K562 (cell line): Measurements from ENCODE around the gene SLAMF6. TPM values are rescaled to one million over a fixed set of nuclear protein-coding genes. Genes with fewer than 3 reads are reported as not detected.

Experiments used
- DPF2 ChIP-seq: fragments of 450-650 bp; IDR thresholded peaks from 2 replicates; pipeline ENCODE4 v1.6.1; 2016
- ETS2 ChIP-seq: IDR thresholded peaks from 2 replicates; pipeline ENCODE4 v1.6.1; 2016; ENCODE audit warnings: borderline replicate concordance, missing genetic modification characterization, mild to moderate bottlenecking, moderate library complexity, missing compliant biosample characterization; ENCODE audit not compliant: poor library complexity, severe bottlenecking
- IRF2 ChIP-seq: sonication (generic); formaldehyde crosslinking; IDR thresholded peaks from 2 replicates; pipeline ENCODE4 v1.8.1; 2022; ENCODE audit warnings: mild to moderate bottlenecking, missing genetic modification reagents
- MAZ ChIP-seq, 2 experiments: fragments of 450-650 bp in 1 of 2; sonication (generic) in 1 of 2; formaldehyde crosslinking; IDR thresholded peaks in 1 of 2; conservative IDR thresholded peaks in 1 of 2; 2 replicates each; pipeline versions ENCODE4 v1.4.0 to v1.5.0; 2020; ENCODE audit warnings: mild to moderate bottlenecking in 1 of 2, missing genetic modification reagents in 1 of 2
- MEIS2 ChIP-seq: fragments of 450-650 bp; IDR thresholded peaks from 2 replicates; pipeline ENCODE4 v1.6.1; 2014; ENCODE audit warnings: mild to moderate bottlenecking; ENCODE audit not compliant: partially characterized antibody
- MTA3 ChIP-seq: fragments of 450-650 bp; formaldehyde crosslinking; IDR thresholded peaks from 2 replicates; pipeline ENCODE4 v1.6.1; 2017; ENCODE audit warnings: mild to moderate bottlenecking, borderline replicate concordance
- NCOA4 ChIP-seq: fragments of 450-650 bp; IDR thresholded peaks from 2 replicates; pipeline ENCODE4 v1.6.1; 2018; ENCODE audit warnings: mild to moderate bottlenecking; ENCODE audit not compliant: partially characterized antibody
- NRF1 ChIP-seq, 2 experiments: fragments of 450-650 bp; IDR thresholded peaks in 1 of 2; conservative IDR thresholded peaks in 1 of 2; 2 replicates each; pipeline ENCODE4 v1.6.1; 2014; ENCODE audit warnings: mild to moderate bottlenecking in 2 of 2
- RBM17 ChIP-seq: fragments of 200-400 bp; formaldehyde crosslinking; IDR thresholded peaks from 2 replicates; pipeline ENCODE4 v1.6.1; 2017; ENCODE audit warnings: low read depth, mild to moderate bottlenecking, low read length, borderline replicate concordance
- STAG1 ChIP-seq: sonication (generic); formaldehyde crosslinking; IDR thresholded peaks from 2 replicates; pipeline ENCODE4 v1.5.0; 2020; ENCODE audit warnings: missing genetic modification reagents, borderline replicate concordance
- U2AF1 ChIP-seq: fragments of 200-400 bp; formaldehyde crosslinking; optimal IDR thresholded peaks from 2 replicates; pipeline ENCODE3; 2017; ENCODE audit warnings: mild to moderate bottlenecking, low read depth, low read length, moderate library complexity
- U2AF2 ChIP-seq: fragments of 200-400 bp; formaldehyde crosslinking; optimal IDR thresholded peaks from 2 replicates; pipeline ENCODE3; 2017; ENCODE audit warnings: low read depth, mild to moderate bottlenecking, low read length
- XRCC3 ChIP-seq: fragments of 450-650 bp; IDR thresholded peaks from 2 replicates; pipeline ENCODE4 v1.6.1; 2017; ENCODE audit warnings: mild to moderate bottlenecking, moderate library complexity
- ZBTB49 ChIP-seq: sonication (generic); formaldehyde crosslinking; IDR thresholded peaks from 2 replicates; pipeline ENCODE4 v1.8.0; 2022; ENCODE audit warnings: missing genetic modification reagents, mild to moderate bottlenecking, borderline replicate concordance
- ZKSCAN1 ChIP-seq: fragments of 150-350 bp; IDR thresholded peaks from 2 replicates; pipeline ENCODE4 v1.6.1; 2016; ENCODE audit warnings: low read depth, low read length
- ZNF124 ChIP-seq: sonication (generic); formaldehyde crosslinking; IDR thresholded peaks from 2 replicates; pipeline ENCODE4 v1.8.1; 2022; ENCODE audit warnings: missing genetic modification reagents
- ZNF232 ChIP-seq: sonication (generic); formaldehyde crosslinking; IDR thresholded peaks from 2 replicates; pipeline ENCODE4 v1.8.0; 2022; ENCODE audit warnings: mild to moderate bottlenecking, missing genetic modification reagents
- ZNF436 ChIP-seq: fragments of 250-450, 450-650 bp; sonication (Bioruptor Pico); formaldehyde crosslinking; IDR thresholded peaks from 2 replicates; pipeline ENCODE4 v1.7.0; 2020; ENCODE audit warnings: mild to moderate bottlenecking
- polyA plus RNA-seq, 8 experiments: library from polyadenylated mRNA; depleted of rRNA in 4 of 8; stranded (reverse) in 5 of 8; unstranded in 3 of 8; fragments of >200 nt; fragmentation: Nextera tagmentation in 2 of 8; fragmentation: Illumina TruSeq in 1 of 8; extraction: Ambion mirVana in 2 of 8; extraction: Trizol in 1 of 8; gene quantifications; 2 replicates each; pipeline versions ENCODE4 v1.2.1 to v1.2.3, GENCODE V29; 2011 to 2014; ENCODE audit warnings: inconsistent platforms in 1 of 8, missing spikeins in 1 of 8
- total RNA-seq, 7 experiments: library from RNA; depleted of rRNA in 6 of 7; stranded (reverse); fragments of >200 nt in 6 of 7; fragmentation: Illumina TruSeq in 2 of 7; extraction: Trizol in 2 of 7; gene quantifications; 2 replicates each; pipeline versions ENCODE4 v1.2.1 to v1.2.3, GENCODE V29; 2011 to 2021; ENCODE audit warnings: low replicate concordance in 1 of 7
- TF ChIP-seq, protein P1 (sequence below): fragments of 450-650 bp; IDR thresholded peaks from 2 replicates; pipeline ENCODE4 v1.6.1; 2017; ENCODE audit warnings: antibody characterized with exemption, mild to moderate bottlenecking

SLAMF6 gene
- total and polyA plus RNA-seq, 9 of the 15 experiments (the other 6 are each of a cell fraction or from before 2014, with no cell fraction given): 0.56 to 4.8 (median 1.1) TPM

DNA sequence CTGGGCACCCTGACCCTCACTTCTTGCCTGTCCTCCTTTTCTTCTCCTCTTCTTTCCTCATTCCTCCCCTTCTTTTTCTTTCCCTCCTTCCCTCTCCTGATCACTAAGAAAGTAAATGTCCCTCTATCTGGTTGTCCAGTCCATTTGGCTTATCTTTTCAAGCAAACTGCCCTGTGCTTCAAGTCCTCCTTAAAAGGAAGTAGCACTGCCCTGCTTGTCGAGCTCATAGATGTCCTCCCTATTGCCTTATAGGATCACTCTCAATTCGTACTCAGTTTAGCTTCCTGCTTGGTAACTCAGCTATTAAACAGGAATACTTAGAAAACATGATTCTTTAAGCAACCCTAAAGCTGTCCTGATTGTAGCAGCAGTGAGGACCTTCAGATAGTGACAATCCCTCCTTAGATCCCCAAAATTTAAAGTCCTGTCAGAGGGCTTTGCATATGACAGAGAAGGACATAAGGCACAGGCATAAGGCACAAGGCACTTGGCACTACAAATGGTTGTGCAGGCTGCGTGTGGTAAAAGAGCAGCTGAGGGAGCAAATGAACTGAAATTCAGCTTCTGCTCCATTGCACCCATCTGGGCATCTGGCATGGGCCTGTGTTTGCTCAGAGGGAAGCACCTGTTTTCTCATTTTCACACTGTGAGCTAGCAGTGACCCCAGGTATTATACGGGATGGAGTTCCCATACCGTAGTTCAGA is 26.1 kb upstream of the SLAMF6 start (continued):
- TF ChIP-seq, protein P1, sequence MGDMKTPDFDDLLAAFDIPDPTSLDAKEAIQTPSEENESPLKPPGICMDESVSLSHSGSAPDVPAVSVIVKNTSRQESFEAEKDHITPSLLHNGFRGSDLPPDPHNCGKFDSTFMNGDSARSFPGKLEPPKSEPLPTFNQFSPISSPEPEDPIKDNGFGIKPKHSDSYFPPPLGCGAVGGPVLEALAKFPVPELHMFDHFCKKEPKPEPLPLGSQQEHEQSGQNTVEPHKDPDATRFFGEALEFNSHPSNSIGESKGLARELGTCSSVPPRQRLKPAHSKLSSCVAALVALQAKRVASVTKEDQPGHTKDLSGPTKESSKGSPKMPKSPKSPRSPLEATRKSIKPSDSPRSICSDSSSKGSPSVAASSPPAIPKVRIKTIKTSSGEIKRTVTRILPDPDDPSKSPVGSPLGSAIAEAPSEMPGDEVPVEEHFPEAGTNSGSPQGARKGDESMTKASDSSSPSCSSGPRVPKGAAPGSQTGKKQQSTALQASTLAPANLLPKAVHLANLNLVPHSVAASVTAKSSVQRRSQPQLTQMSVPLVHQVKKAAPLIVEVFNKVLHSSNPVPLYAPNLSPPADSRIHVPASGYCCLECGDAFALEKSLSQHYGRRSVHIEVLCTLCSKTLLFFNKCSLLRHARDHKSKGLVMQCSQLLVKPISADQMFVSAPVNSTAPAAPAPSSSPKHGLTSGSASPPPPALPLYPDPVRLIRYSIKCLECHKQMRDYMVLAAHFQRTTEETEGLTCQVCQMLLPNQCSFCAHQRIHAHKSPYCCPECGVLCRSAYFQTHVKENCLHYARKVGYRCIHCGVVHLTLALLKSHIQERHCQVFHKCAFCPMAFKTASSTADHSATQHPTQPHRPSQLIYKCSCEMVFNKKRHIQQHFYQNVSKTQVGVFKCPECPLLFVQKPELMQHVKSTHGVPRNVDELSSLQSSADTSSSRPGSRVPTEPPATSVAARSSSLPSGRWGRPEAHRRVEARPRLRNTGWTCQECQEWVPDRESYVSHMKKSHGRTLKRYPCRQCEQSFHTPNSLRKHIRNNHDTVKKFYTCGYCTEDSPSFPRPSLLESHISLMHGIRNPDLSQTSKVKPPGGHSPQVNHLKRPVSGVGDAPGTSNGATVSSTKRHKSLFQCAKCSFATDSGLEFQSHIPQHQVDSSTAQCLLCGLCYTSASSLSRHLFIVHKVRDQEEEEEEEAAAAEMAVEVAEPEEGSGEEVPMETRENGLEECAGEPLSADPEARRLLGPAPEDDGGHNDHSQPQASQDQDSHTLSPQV: peak; percentile 91
- TF ChIP-seq U2AF2 (no peak), ZNF124 (CRISPR knock-in tag) (no peak), STAG1 (CRISPR knock-in tag) (no peak), U2AF1 (no peak), ZNF436 (CRISPR knock-in tag) (no peak), IRF2 (no peak), ZKSCAN1 (no peak), ZBTB49 (CRISPR knock-in tag) (no peak), DPF2 (peak; percentile 85), ZNF232 (no peak), RBM17 (no peak), XRCC3 (no peak), NRF1 (conservative IDR thresholded peaks at IDR 0.05 in 1 of 2, IDR thresholded peaks at IDR 0.05 in 1 of 2) (no peak), MAZ (CRISPR knock-in tag; conservative IDR thresholded peaks at IDR 0.05 in 1 of 2, IDR thresholded peaks at IDR 0.05 in 1 of 2) (peak in 1 of 2 experiments; percentile 74; a peak in 2 of 4 replicates), MEIS2 (no peak), NCOA4 (no peak), ETS2 (tag) (no peak), MTA3 (peak; percentile 68; the same call in 1 of the 2 replicates)
